ENCODE data around the gene YEATS4.

DNA sequence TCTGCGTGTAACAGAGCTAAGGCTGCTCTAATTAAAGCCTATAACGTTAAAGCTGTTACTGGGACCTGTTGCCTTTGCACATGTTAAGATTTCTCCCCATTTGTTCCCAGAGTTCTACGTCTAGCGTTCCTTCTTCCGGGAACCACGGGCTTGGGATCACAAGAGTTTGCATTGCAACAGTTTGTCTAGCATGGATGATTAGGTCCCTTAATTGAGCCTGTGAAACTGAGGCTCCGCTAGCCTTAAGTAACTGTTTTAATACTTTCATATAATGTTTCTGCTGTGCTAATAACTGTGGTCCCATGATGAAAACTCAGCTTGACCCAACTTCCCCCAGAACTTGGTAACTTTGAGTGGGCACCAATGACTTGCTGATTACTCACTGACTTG, 28.0 kb upstream of the YEATS4 start:
- TF ChIP-seq, protein P1, sequence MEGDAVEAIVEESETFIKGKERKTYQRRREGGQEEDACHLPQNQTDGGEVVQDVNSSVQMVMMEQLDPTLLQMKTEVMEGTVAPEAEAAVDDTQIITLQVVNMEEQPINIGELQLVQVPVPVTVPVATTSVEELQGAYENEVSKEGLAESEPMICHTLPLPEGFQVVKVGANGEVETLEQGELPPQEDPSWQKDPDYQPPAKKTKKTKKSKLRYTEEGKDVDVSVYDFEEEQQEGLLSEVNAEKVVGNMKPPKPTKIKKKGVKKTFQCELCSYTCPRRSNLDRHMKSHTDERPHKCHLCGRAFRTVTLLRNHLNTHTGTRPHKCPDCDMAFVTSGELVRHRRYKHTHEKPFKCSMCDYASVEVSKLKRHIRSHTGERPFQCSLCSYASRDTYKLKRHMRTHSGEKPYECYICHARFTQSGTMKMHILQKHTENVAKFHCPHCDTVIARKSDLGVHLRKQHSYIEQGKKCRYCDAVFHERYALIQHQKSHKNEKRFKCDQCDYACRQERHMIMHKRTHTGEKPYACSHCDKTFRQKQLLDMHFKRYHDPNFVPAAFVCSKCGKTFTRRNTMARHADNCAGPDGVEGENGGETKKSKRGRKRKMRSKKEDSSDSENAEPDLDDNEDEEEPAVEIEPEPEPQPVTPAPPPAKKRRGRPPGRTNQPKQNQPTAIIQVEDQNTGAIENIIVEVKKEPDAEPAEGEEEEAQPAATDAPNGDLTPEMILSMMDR (IDR thresholded peaks at IDR 0.05): no peak
- no peak for TF ChIP-seq POLR2A (IDR thresholded peaks at IDR 0.05)

Measured in lower leg skin (tissue), 3 donors.